ENCODE data around the gene MPZL2. TPM values are rescaled to one million over a fixed set of nuclear protein-coding genes. Genes with fewer than 3 reads are reported as not detected.

Gene MPZL2
- total RNA-seq, 1 experiment from 2014 or later, result 0.26 TPM

- Histone ChIP-seq H3K9me3 (ENCODE audit: control insufficient read depth, low read depth, low read length) (no peaks in the 10 kb centered on the region), H3K23ac (ENCODE audit: insufficient read length, low read depth, low read length) (no peak within 1 kb of the TSS), H3K79me1 (ENCODE audit: insufficient read depth, low read depth, low read length, poor library complexity, severe bottlenecking) (no peaks in the 10 kb centered on the region), H3K27me3 (ENCODE audit: insufficient read depth, low read length) (no peaks in the 10 kb centered on the region), H4K5ac (ENCODE audit: insufficient read length, low read depth, low read length) (no peak within 1 kb of the TSS), H4K20me1 (ENCODE audit: control insufficient read depth, insufficient read depth, insufficient read length) (no peaks in the 10 kb centered on the region), H2BK15ac (ENCODE audit: low read depth, low read length) (no peak within 1 kb of the TSS), H2BK20ac (ENCODE audit: low read depth, low read length, poor library complexity, severe bottlenecking) (no peak within 1 kb of the TSS), H3K23me2 (ENCODE audit: insufficient read length, low read depth, low read length, poor library complexity, severe bottlenecking) (no peaks in the 10 kb centered on the region), H3K4me1 (ENCODE audit: insufficient read depth, low read length) (no peaks in the 10 kb centered on the region), H3K4me2 (ENCODE audit: insufficient read depth, insufficient read length, low read length) (no peak within 1 kb of the TSS), H4K8ac (replicated peaks; ENCODE audit: insufficient read length, low read depth, low read length) (no peak within 1 kb of the TSS), H3K9ac (ENCODE audit: extremely low read depth, insufficient read length, low read length) (no peak within 1 kb of the TSS), H3K14ac (ENCODE audit: insufficient read depth, low read length) (no peak within 1 kb of the TSS), H3T11ph (ENCODE audit: low read length) (no peak within 1 kb of the TSS), H3K4ac (ENCODE audit: low read depth, low read length) (no peak within 1 kb of the TSS), H2AK5ac (ENCODE audit: insufficient read length, low read length) (no peak within 1 kb of the TSS), H2BK5ac (ENCODE audit: insufficient read length, low read length) (no peak within 1 kb of the TSS), H3K27ac (ENCODE audit: insufficient read length, low read depth, low read length) (no peak within 1 kb of the TSS), H3K56ac (ENCODE audit: insufficient read length, low read depth, low read length) (no peak within 1 kb of the TSS), H2BK120ac (ENCODE audit: low read depth, low read length, poor library complexity, severe bottlenecking) (no peak within 1 kb of the TSS), H2BK12ac (ENCODE audit: insufficient read length, low read depth, low read length) (no peak within 1 kb of the TSS), H3K18ac (ENCODE audit: insufficient read length, low read depth, low read length) (no peak within 1 kb of the TSS), H2AFZ (ENCODE audit: low read length) (no peak within 1 kb of the TSS), H3K79me2 (ENCODE audit: insufficient read depth, low read length) (no peaks in the 10 kb centered on the region), H4K91ac (ENCODE audit: insufficient read length, low read depth, low read length) (no peak within 1 kb of the TSS)
- Mint-ChIP-seq H3K4me3 (no peak within 1 kb of the TSS), H3K4me1 (no peaks in the 10 kb centered on the region), H3K9me3 (no peaks in the 10 kb centered on the region), H3K27ac (no peak within 1 kb of the TSS), H3K27me3 (ENCODE audit: low read depth) (peaks cover 22% of the 10 kb centered on the region), H3K36me3 (ENCODE audit: insufficient read depth in 1 of 3, low read depth in 3 of 3) (no peaks in the 10 kb centered on the region)
- TF ChIP-seq CTCF (conservative IDR thresholded peaks at IDR 0.05), result no peak
- no peak for DNase-seq
- WGBS (ENCODE audit: extremely low coverage, insufficient read length, low lambda C conversion rate), result no CpG with 5 or more reads among the region's 6 CpGs
Measured at GRCh38 chr11:118224511-118225188, 39.4 kb downstream of the MPZL2 start, which contains the start of gene JAML. Gene JAML, minus strand, starts transcription at chr11:118225011. Its CDS starts 10,145 bp downstream, at chr11:118214866.

All from H9 (cell line).